ENCODE measurements around the gene SYTL3. TPM values are rescaled to one million over a fixed set of nuclear protein-coding genes. Genes with fewer than 3 reads are reported as not detected.

The SYTL3 gene
- total RNA-seq, 1 experiment from 2014 or later: 0.09 TPM

GRCh38 chr6:158775832-158776231, 126.0 kb downstream of the SYTL3 start:
- H3K4ac ChIP-seq (ENCODE audit: low read depth, low read length): no peak overlapping the region
- H3K79me2 ChIP-seq (ENCODE audit: insufficient read depth, low read length): no peaks in the 10 kb centered on the region
- Mint-ChIP-seq H3K4me1 (peaks cover 16 to 21% of the 10 kb centered on the region in 2 experiments), H3K4me3 (no peak overlapping the region), H3K27ac (no peak overlapping the region), H3K36me3 (ENCODE audit: insufficient read depth in 1 of 3, low read depth in 3 of 3) (peaks cover 55 to 94% (median 87%) of the 10 kb centered on the region in 3 experiments), H3K27me3 (ENCODE audit: low read depth) (no peaks in the 10 kb centered on the region; the same call in 1 of the 2 replicates), H3K9me3 (no peaks in the 10 kb centered on the region)
- H3T11ph ChIP-seq (ENCODE audit: low read length): no peak overlapping the region
- H2BK120ac ChIP-seq (ENCODE audit: low read depth, low read length, poor library complexity, severe bottlenecking): no peak overlapping the region
- H2AK5ac ChIP-seq (ENCODE audit: insufficient read length, low read length): no peak overlapping the region
- no peak overlapping the region for H3K9ac ChIP-seq (ENCODE audit: extremely low read depth, insufficient read length, low read length)
- H4K20me1 ChIP-seq (ENCODE audit: control insufficient read depth, insufficient read depth, insufficient read length): no peaks in the 10 kb centered on the region
- H3K27ac ChIP-seq (ENCODE audit: insufficient read length, low read depth, low read length): no peak overlapping the region
- H3K4me2 ChIP-seq (ENCODE audit: insufficient read depth, insufficient read length, low read length): no peak overlapping the region
- H3K79me1 ChIP-seq (ENCODE audit: insufficient read depth, low read depth, low read length, poor library complexity, severe bottlenecking): peaks cover 3% of the 10 kb centered on the region
- H2BK12ac ChIP-seq (ENCODE audit: insufficient read length, low read depth, low read length): no peak overlapping the region
- H4K5ac ChIP-seq (ENCODE audit: insufficient read length, low read depth, low read length): no peak overlapping the region
- no peak overlapping the region for H3K56ac ChIP-seq (ENCODE audit: insufficient read length, low read depth, low read length)
- H3K18ac ChIP-seq (ENCODE audit: insufficient read length, low read depth, low read length): no peak overlapping the region
- no peaks in the 10 kb centered on the region for H3K9me3 ChIP-seq (ENCODE audit: control insufficient read depth, low read depth, low read length)
- H3K27me3 ChIP-seq (ENCODE audit: insufficient read depth, low read length): no peaks in the 10 kb centered on the region
- no peak for DNase-seq
- no peak overlapping the region for H2BK5ac ChIP-seq (ENCODE audit: insufficient read length, low read length)
- no peak overlapping the region for H3K14ac ChIP-seq (ENCODE audit: insufficient read depth, low read length)
- no peak for TF ChIP-seq CTCF (conservative IDR thresholded peaks at IDR 0.05)
- H2BK15ac ChIP-seq (ENCODE audit: low read depth, low read length): no peak overlapping the region
- no peaks in the 10 kb centered on the region for H3K4me1 ChIP-seq (ENCODE audit: insufficient read depth, low read length)
- no peaks in the 10 kb centered on the region for H3K23me2 ChIP-seq (ENCODE audit: insufficient read length, low read depth, low read length, poor library complexity, severe bottlenecking)
- no CpG with 5 or more reads among the region's 5 CpGs for WGBS (ENCODE audit: extremely low coverage, insufficient read length, low lambda C conversion rate)
- no peak overlapping the region for H3K23ac ChIP-seq (ENCODE audit: insufficient read length, low read depth, low read length)
- no peak overlapping the region for H2BK20ac ChIP-seq (ENCODE audit: low read depth, low read length, poor library complexity, severe bottlenecking)
- H2AFZ ChIP-seq (ENCODE audit: low read length): no peak overlapping the region
- H4K91ac ChIP-seq (ENCODE audit: insufficient read length, low read depth, low read length): no peak overlapping the region
- H4K8ac ChIP-seq (replicated peaks; ENCODE audit: insufficient read length, low read depth, low read length): no peak overlapping the region

Data from H9 (cell line).